SK-N-SH treated with all-trans-retinoic acid at 6 μM for 48 hours (cell line): ENCODE measurements around the gene RBMS3.
A peak's percentile ranks its signal among the peaks of the same experiment; 100 is the strongest.

ENCODE experiments used
- ATAC-seq: fragments of 200-7000 bp; cut with Tn5 transposase; 3 replicates; pipeline ENCODE4 v1.9.1; 2020; ENCODE audit warnings: mild to moderate bottlenecking, moderate library complexity
- BACH2 ChIP-seq: fragments of 250-450 bp; sonication (Bioruptor Pico); IDR thresholded peaks from 2 replicates; pipeline ENCODE4 v1.9.0; 2021; ENCODE audit warnings: mild to moderate bottlenecking, borderline replicate concordance
- CSDC2 ChIP-seq: fragments of 250-450 bp; sonication (Bioruptor Pico); IDR thresholded peaks from 2 replicates; pipeline ENCODE4 v1.5.0; 2020; ENCODE audit warnings: mild to moderate bottlenecking, moderate library complexity
- ESRRG ChIP-seq: fragments of 250-450 bp; sonication (Bioruptor Pico); IDR thresholded peaks from 2 replicates; pipeline ENCODE4 v1.6.1; 2021; ENCODE audit warnings: mild to moderate bottlenecking
- GLIS3 ChIP-seq: fragments of 250-450 bp; sonication (Bioruptor Pico); IDR thresholded peaks from 2 replicates; pipeline ENCODE4 v1.5.0; 2020; ENCODE audit warnings: mild to moderate bottlenecking, moderate library complexity
- ISL1 ChIP-seq: fragments of 250-450 bp; sonication (Bioruptor Pico); IDR thresholded peaks from 2 replicates; pipeline ENCODE4 v2.1.2; 2022; ENCODE audit warnings: mild to moderate bottlenecking, moderate library complexity
- OSR1 ChIP-seq: fragments of 250-450 bp; sonication (Bioruptor Pico); IDR thresholded peaks from 2 replicates; pipeline ENCODE4 v1.8.0; 2022; ENCODE audit warnings: moderate library complexity, mild to moderate bottlenecking, inconsistent platforms
- PPARA ChIP-seq: fragments of 250-450 bp; sonication (Bioruptor Pico); IDR thresholded peaks from 2 replicates; pipeline ENCODE4 v1.5.0; 2020; ENCODE audit warnings: mild to moderate bottlenecking, borderline replicate concordance
- RARB ChIP-seq: fragments of 250-450 bp; sonication (Bioruptor Pico); IDR thresholded peaks from 2 replicates; pipeline ENCODE4 v1.8.0; 2021; ENCODE audit warnings: mild to moderate bottlenecking, moderate library complexity
- SNAI2 ChIP-seq: fragments of 250-450 bp; sonication (Bioruptor Pico); IDR thresholded peaks from 2 replicates; pipeline ENCODE4 v1.5.0; 2020; ENCODE audit warnings: mild to moderate bottlenecking, moderate library complexity
- TCF4 ChIP-seq: fragments of 250-450 bp; sonication (Bioruptor Pico); IDR thresholded peaks from 2 replicates; pipeline ENCODE4 v1.8.0; 2021; ENCODE audit warnings: mild to moderate bottlenecking, moderate library complexity, borderline replicate concordance
- TOX ChIP-seq: fragments of 250-450 bp; sonication (Bioruptor Pico); IDR thresholded peaks from 2 replicates; pipeline ENCODE4 v1.8.0; 2021; ENCODE audit warnings: mild to moderate bottlenecking, moderate library complexity, borderline replicate concordance
- ZFP3 ChIP-seq: fragments of 250-450 bp; sonication (Bioruptor Pico); IDR thresholded peaks from 2 replicates; pipeline ENCODE4 v1.5.0; 2020; ENCODE audit warnings: mild to moderate bottlenecking, moderate library complexity
- ZFP30 ChIP-seq: fragments of 450-650 bp; formaldehyde crosslinking; IDR thresholded peaks from 2 replicates; pipeline ENCODE4 v1.5.0; 2022; ENCODE audit warnings: mild to moderate bottlenecking, moderate library complexity
- ZNF565 ChIP-seq: fragments of 450-650 bp; formaldehyde crosslinking; conservative IDR thresholded peaks from 2 replicates; pipeline ENCODE4 v1.5.0; 2020; ENCODE audit warnings: low read depth, mild to moderate bottlenecking, moderate library complexity
- ZNF70 ChIP-seq: fragments of 450-650 bp; formaldehyde crosslinking; IDR thresholded peaks from 2 replicates; pipeline ENCODE4 v1.5.0; 2020; ENCODE audit warnings: mild to moderate bottlenecking, moderate library complexity
- TF ChIP-seq, protein P1 (sequence below): fragments of 250-450 bp; sonication (Bioruptor Pico); IDR thresholded peaks from 2 replicates; pipeline ENCODE4 v1.5.0; 2020; ENCODE audit warnings: mild to moderate bottlenecking, moderate library complexity
- TF ChIP-seq, protein P2 (sequence below): fragments of 250-450 bp; sonication (Bioruptor Pico); IDR thresholded peaks from 2 replicates; pipeline ENCODE4 v1.5.1; 2020; ENCODE audit warnings: low read depth, mild to moderate bottlenecking, moderate library complexity
- TF ChIP-seq, protein P3 (sequence below): fragments of 250-450 bp; sonication (Bioruptor Pico); IDR thresholded peaks from 2 replicates; pipeline ENCODE4 v1.8.0; 2020; ENCODE audit warnings: mild to moderate bottlenecking, moderate library complexity, borderline replicate concordance

Gene RBMS3

DNA sequence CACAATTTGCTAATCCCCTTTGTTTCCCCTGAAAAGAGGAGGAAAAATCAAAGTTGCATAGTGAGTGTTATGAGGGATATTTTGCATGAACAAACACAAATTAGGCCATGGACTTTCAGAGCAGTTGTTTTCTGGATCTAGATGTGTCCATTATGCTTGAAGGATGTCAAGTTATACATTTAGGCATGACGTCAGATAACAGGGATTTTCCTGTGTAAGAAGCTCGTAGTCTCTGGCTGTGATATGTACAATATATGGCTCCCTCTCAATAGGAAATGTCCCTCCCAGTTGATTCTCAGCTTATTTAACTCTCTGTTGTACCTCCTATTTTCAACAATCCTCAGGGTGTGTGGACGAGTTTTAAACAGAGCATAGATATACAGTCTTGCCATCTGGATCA, 171.0 kb downstream of the RBMS3 start:
- no peak for TF ChIP-seq ISL1
- TF ChIP-seq RARB (CRISPR knock-in tag), result no peak
- TF ChIP-seq, protein P1, sequence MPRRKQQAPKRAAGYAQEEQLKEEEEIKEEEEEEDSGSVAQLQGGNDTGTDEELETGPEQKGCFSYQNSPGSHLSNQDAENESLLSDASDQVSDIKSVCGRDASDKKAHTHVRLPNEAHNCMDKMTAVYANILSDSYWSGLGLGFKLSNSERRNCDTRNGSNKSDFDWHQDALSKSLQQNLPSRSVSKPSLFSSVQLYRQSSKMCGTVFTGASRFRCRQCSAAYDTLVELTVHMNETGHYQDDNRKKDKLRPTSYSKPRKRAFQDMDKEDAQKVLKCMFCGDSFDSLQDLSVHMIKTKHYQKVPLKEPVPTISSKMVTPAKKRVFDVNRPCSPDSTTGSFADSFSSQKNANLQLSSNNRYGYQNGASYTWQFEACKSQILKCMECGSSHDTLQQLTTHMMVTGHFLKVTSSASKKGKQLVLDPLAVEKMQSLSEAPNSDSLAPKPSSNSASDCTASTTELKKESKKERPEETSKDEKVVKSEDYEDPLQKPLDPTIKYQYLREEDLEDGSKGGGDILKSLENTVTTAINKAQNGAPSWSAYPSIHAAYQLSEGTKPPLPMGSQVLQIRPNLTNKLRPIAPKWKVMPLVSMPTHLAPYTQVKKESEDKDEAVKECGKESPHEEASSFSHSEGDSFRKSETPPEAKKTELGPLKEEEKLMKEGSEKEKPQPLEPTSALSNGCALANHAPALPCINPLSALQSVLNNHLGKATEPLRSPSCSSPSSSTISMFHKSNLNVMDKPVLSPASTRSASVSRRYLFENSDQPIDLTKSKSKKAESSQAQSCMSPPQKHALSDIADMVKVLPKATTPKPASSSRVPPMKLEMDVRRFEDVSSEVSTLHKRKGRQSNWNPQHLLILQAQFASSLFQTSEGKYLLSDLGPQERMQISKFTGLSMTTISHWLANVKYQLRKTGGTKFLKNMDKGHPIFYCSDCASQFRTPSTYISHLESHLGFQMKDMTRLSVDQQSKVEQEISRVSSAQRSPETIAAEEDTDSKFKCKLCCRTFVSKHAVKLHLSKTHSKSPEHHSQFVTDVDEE (CRISPR knock-in tag), result no peak
- no peak for TF ChIP-seq CSDC2 (CRISPR knock-in tag)
- no peak for TF ChIP-seq ZNF565 (CRISPR knock-in tag)
- TF ChIP-seq TCF4 (CRISPR knock-in tag), result no peak
- TF ChIP-seq, all 23 proteins: peak for 0
- no peak for ATAC-seq

DNA sequence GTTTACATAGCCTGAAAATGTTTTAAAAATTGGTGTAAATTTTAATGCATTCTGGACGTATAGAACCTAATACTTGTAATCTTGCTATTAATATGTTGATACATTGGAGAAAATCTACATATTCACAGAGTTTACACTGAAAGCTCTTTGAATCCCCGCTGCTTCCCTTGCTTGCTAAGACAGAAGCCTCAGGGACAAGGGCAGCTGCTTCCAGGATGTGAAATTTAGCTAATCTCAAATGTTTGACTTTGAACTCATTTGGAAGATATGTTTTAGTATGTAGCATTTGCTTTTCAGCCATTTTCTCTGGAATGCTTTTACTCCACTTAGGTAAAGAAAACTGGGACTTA, 172.0 kb downstream of the RBMS3 start:
- TF ChIP-seq ZNF70 (CRISPR knock-in tag) (no peak), PPARA (CRISPR knock-in tag) (no peak), TOX (no peak)
- peak; percentile 45; the same call in 2 of the 3 replicates for ATAC-seq

DNA sequence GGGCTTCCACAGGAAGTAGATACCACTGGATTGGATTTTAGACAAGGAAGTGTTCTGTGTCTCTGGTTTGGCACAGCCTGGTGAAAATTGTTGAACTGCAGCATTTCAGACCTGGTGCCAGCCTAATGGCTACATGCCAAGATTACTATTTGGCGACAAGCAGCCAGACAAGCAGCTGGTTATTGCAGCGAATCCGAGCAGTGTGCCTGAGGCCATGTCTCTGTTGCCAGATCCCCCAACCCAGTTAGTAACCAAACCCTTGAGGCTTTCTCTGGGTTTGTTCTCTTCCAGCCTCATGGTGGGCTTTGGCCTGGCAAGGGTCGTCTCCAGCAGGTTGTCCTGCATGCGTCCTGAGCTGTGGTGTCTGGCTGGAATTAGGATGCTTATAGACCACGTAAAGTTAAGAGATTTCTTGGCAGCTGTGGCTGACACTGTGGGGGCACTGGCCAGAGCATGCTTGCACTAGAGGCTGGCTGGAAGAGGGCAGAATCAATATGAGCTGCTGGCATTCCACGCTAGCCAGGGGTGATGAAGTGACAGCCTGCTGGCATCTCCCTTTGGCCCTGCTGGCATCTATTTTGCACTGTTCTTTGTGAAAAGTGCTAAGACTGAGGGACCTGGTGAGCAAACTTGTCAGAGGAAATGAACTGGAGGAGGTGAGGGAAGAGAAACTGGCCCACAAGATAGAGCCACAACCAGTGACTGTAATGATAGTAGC, 172.6 kb downstream of the RBMS3 start:
- TF ChIP-seq ISL1 (peak; percentile 44; the same call in 1 of the 2 replicates), ZNF70 (CRISPR knock-in tag) (no peak), SNAI2 (CRISPR knock-in tag) (peak; percentile 40; the same call in 1 of the 2 replicates), TCF4 (CRISPR knock-in tag) (peak; percentile 29; the same call in 1 of the 2 replicates), ESRRG (CRISPR knock-in tag) (no peak), OSR1 (CRISPR knock-in tag) (no peak)
- TF ChIP-seq, protein P2, sequence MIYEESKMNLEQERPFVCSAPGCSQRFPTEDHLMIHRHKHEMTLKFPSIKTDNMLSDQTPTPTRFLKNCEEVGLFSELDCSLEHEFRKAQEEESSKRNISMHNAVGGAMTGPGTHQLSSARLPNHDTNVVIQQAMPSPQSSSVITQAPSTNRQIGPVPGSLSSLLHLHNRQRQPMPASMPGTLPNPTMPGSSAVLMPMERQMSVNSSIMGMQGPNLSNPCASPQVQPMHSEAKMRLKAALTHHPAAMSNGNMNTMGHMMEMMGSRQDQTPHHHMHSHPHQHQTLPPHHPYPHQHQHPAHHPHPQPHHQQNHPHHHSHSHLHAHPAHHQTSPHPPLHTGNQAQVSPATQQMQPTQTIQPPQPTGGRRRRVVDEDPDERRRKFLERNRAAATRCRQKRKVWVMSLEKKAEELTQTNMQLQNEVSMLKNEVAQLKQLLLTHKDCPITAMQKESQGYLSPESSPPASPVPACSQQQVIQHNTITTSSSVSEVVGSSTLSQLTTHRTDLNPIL (CRISPR knock-in tag), result no peak
- TF ChIP-seq, protein P1 (CRISPR knock-in tag), result peak; percentile 81; the same call in 1 of the 2 replicates
- peak; percentile 78 for ATAC-seq

DNA sequence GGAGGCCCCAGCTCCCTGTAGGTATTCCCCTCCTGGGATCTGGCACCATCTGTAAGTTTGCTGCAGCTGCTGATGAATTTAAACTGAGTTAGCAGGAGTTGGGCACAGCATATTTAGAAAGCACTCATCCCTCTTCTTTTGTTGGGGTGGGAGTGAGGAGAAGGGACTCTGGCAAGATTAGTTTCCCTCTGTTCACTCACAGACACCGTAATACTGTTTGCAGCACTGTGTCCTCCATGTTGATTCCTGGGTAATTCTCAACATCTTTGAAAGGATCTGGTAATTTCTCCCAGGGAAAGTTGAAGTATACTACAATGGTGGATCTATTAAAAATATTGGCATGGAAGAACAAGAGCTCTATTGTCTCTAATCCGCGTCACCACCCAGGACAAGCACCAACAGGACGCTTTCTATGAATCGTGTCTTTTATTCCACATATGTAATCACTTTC, 173.3 kb downstream of the RBMS3 start:
- peak; percentile 40 for ATAC-seq
- TF ChIP-seq ZFP3 (CRISPR knock-in tag), result no peak
- TF ChIP-seq OSR1 (CRISPR knock-in tag), result no peak
- TF ChIP-seq PPARA (CRISPR knock-in tag), result no peak
- no peak for TF ChIP-seq SNAI2 (CRISPR knock-in tag)
- TF ChIP-seq ZNF565 (CRISPR knock-in tag), result no peak
- no peak for TF ChIP-seq CSDC2 (CRISPR knock-in tag)
- TF ChIP-seq, protein P3, sequence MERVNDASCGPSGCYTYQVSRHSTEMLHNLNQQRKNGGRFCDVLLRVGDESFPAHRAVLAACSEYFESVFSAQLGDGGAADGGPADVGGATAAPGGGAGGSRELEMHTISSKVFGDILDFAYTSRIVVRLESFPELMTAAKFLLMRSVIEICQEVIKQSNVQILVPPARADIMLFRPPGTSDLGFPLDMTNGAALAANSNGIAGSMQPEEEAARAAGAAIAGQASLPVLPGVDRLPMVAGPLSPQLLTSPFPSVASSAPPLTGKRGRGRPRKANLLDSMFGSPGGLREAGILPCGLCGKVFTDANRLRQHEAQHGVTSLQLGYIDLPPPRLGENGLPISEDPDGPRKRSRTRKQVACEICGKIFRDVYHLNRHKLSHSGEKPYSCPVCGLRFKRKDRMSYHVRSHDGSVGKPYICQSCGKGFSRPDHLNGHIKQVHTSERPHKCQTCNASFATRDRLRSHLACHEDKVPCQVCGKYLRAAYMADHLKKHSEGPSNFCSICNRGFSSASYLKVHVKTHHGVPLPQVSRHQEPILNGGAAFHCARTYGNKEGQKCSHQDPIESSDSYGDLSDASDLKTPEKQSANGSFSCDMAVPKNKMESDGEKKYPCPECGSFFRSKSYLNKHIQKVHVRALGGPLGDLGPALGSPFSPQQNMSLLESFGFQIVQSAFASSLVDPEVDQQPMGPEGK (CRISPR knock-in tag), result no peak
- no peak for TF ChIP-seq RARB (CRISPR knock-in tag)
- no peak for TF ChIP-seq GLIS3 (CRISPR knock-in tag)
- TF ChIP-seq ZFP30 (CRISPR knock-in tag), result no peak
- TF ChIP-seq TOX, result no peak
- TF ChIP-seq BACH2 (CRISPR knock-in tag), result no peak
- no peak for TF ChIP-seq TCF4 (CRISPR knock-in tag)
- TF ChIP-seq, all 23 proteins: peak for 0
